Neuron (in vitro differentiated cells): Measurements from ENCODE around the gene CMIP.

ENCODE experiments used
- H2AFZ ChIP-seq: one replicate; pipeline ENCODE4 v1.6.1; 2013; ENCODE audit warnings: low read depth, mild to moderate bottlenecking, inconsistent platforms, low read length, moderate library complexity
- H3K27me3 ChIP-seq: one replicate; pipeline ENCODE4 v1.6.1; 2013; ENCODE audit warnings: low read length; ENCODE audit not compliant: insufficient read depth
- H3K36me3 ChIP-seq: one replicate; pipeline ENCODE4 v1.6.1; 2013; ENCODE audit warnings: low read length; ENCODE audit not compliant: insufficient read depth
- H3K4me1 ChIP-seq: one replicate; pipeline ENCODE4 v1.6.1; 2013; ENCODE audit warnings: low read length; ENCODE audit not compliant: insufficient read depth
- H3K4me3 ChIP-seq: 2 replicates; pipeline ENCODE4 v1.5.1; 2013; ENCODE audit warnings: mild to moderate bottlenecking, low read length, moderate library complexity
- H3K9me3 ChIP-seq: one replicate; pipeline ENCODE4 v1.6.1; 2013; ENCODE audit warnings: low read length

Gene CMIP

DNA sequence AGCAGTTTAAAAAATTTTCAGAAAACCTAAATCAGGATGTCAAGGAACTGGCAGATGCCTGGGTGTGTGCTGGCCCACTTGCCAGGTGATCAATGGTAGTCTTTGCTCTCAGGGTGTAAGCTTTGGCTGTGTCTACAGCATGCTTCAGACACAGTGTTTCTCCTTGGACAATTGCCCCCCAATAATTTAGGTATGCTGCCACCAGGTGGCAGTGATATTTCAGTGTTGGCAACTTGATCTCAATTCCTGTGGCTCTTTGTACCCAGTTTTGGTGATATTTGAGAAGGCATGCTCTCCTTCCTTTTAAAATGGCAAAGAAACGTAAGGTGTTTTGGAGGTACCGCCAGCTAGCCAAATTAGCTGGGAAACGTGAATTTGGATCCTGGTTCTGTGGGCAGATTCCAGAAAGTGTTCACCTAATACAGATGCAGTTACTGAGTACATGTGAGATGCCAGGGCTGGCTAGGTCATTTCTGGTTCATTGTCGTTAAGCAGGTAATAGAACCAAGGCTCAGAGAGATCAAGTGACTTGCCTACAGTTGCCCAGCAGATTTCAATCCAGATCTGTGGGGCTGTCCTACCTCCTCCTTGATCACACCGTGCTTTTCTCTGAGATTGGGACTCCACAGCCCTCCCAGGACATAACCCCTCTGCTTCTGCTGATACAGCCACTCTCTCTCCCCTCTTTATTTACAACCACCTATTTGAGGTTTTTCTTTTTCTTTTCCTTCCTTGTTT lies 178.9 kb downstream of the CMIP start:
- Histone ChIP-seq H3K36me3 (peaks cover 2% of the 10 kb centered on the region), H3K9me3 (no peaks in the 10 kb centered on the region), H2AFZ (no peak overlapping the region), H3K4me1 (no peaks in the 10 kb centered on the region), H3K27me3 (no peaks in the 10 kb centered on the region), H3K4me3 (no peak overlapping the region)

DNA sequence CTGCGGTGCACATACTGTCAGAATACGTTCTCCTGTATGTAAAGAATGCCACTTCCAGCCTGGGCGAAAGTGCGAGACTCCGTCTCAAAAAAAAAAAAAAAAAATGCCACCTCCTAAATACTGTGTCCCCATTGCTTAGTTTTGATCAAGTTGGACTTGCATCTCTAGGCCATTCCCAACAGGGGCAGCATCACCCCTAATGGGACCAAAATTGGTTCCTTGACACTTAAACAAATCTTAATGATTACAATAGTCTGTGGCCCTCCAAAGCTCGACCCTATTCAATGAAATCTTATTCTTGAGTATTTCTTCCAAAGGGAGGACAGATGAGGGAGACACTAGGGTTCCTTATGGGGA lies 179.8 kb downstream of the CMIP start:
- Histone ChIP-seq H3K27me3 (no peaks in the 10 kb centered on the region), H3K9me3 (no peaks in the 10 kb centered on the region), H3K36me3 (peaks cover 2% of the 10 kb centered on the region), H3K4me3 (no peak overlapping the region), H3K4me1 (no peaks in the 10 kb centered on the region), H2AFZ (no peak overlapping the region)

DNA sequence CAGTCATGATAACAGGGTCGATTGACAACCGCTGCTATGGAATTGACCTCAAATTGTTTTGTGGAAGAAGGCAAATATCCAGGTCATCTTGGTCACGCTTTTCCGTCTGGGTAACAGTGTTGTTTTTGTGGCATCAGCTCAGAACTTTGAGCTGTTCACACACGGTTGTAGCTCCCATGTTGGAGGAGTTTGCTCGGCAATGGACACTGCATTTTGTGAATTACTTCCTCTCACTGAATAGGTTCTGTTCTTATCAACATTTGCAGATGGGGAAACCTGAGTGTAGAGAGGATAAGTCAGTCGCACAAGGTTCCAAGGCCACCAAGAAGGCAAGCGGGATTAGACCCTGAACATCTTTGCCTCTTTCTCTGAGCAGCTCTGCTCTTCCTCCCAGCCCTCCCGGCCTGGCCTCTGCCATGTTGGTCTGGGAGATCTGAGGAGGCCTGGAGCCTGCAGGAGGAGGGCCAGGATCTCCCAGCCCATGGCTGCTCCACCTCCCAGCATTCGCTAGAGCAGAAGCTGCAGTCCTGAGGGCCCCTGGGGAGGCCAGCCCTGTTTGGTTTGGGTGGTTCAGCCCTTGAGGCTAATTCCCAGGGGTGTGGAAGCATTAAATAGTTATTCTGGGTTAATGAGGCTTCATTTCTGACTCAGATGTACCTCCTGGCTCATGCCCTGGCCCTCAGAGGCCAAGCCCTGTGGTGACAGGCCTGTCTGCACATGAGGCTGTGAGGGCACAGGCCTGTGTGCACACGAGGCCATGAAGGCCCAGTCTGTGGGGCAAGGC lies 180.3 kb downstream of the CMIP start:
- no peak overlapping the region for H3K4me3 ChIP-seq
- H3K27me3 ChIP-seq, result no peaks in the 10 kb centered on the region
- H2AFZ ChIP-seq, result no peak overlapping the region
- H3K36me3 ChIP-seq, result peaks cover 2% of the 10 kb centered on the region
- no peaks in the 10 kb centered on the region for H3K9me3 ChIP-seq
- no peaks in the 10 kb centered on the region for H3K4me1 ChIP-seq

DNA sequence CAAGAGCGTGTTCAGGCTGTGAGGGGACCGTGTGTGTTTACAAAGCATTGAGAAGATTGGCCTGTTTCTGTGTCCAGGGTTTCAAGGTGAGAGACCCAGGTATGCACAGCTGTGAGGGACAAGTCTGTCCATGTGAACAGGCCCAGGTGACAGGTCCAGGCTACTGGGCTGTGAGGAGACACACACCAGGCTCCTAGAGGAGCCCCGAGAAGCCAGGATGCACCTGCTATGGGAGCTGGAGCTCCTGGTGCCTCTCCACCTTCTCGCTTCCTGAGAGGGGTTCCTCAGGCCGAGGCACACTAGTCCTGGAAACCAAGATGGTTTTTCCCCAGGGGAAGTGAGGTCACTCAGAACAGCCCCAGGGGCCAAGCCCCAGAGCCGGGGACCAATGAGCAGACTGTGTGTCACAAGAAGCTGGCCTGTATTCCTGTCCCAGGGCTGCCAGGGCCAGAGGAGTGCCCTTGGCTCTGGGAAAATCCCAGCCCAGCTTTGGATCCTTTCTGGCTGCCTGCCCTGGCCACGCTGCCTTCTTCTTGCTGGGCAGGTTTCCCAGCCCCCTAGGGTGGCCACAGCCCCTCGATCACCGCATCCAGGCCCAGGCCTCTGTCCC lies 181.0 kb downstream of the CMIP start:
- H3K36me3 ChIP-seq, result peaks cover 2% of the 10 kb centered on the region
- H2AFZ ChIP-seq, result no peak overlapping the region
- no peak overlapping the region for H3K4me3 ChIP-seq
- no peaks in the 10 kb centered on the region for H3K27me3 ChIP-seq
- H3K4me1 ChIP-seq, result peaks cover 7% of the 10 kb centered on the region
- no peaks in the 10 kb centered on the region for H3K9me3 ChIP-seq

- Histone ChIP-seq H3K9me3 (no peaks in the 10 kb centered on the region), H3K27me3 (no peaks in the 10 kb centered on the region), H3K4me1 (peaks cover 12% of the 10 kb centered on the region), H2AFZ (no peak overlapping the region), H3K36me3 (peaks cover 2% of the 10 kb centered on the region), H3K4me3 (no peak overlapping the region)
These were observed 181.6 kb downstream of the CMIP start for GRCh38 chr16:81626181-81626674.

GRCh38 chr16:81627024-81627423 lies 182.4 kb downstream of the CMIP start:
- Histone ChIP-seq H2AFZ (no peak overlapping the region), H3K27me3 (no peaks in the 10 kb centered on the region)

GRCh38 chr16:81627729-81628244 lies 183.2 kb downstream of the CMIP start:
- peaks cover 14% of the 10 kb centered on the region for H3K4me1 ChIP-seq
- H3K4me3 ChIP-seq, result no peak overlapping the region
- no peaks in the 10 kb centered on the region for H3K9me3 ChIP-seq
- H3K27me3 ChIP-seq, result no peaks in the 10 kb centered on the region
- H2AFZ ChIP-seq, result no peak overlapping the region
- H3K36me3 ChIP-seq, result no peaks in the 10 kb centered on the region

More at GRCh38 chr16:81627024-81627423, 182.4 kb downstream of the CMIP start:
- Histone ChIP-seq H3K9me3 (no peaks in the 10 kb centered on the region), H3K4me1 (peaks cover 12% of the 10 kb centered on the region), H3K36me3 (no peaks in the 10 kb centered on the region), H3K4me3 (no peak overlapping the region)

DNA sequence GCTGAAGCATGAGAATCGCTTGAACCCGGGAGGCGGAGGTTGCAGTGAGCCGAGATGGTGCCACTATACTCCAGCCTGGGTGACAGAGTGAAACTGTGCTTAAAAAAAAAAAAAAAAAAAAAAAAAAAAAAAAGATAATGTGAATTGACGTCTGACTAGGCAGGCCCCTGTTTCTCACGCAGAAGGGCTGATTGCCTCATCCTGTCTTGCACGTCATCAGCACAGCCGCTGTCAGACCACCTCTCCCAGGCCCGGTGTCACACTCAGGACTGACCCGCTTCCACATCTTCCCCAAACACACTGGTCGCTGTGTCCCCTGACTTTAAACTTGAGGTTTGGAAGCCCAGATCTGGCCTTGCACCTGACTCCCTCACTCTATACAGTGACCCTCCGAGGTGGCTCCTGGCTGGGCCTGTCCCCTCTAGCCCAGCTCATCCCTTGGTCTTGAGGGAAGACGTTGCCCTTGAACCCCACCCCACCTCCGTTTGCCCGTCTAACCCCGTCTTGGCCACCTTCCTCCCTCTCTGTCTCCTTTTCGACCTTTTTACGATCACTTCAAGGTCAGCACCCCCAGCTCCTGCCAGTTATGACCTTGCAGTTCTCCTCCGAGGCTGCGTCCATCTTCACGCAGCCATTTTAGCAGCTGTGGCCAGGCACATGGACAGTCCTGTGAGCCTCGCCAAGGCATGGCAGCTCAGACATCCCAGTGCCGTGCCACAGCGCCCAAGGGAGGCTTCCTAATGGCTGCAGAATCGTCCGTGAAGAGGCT lies 184.6 kb downstream of the CMIP start:
- H2AFZ ChIP-seq, result no peak overlapping the region
- H3K27me3 ChIP-seq, result no peaks in the 10 kb centered on the region
- no peak overlapping the region for H3K4me3 ChIP-seq
- no peaks in the 10 kb centered on the region for H3K9me3 ChIP-seq
- H3K36me3 ChIP-seq, result no peaks in the 10 kb centered on the region
- H3K4me1 ChIP-seq, result peaks cover 23% of the 10 kb centered on the region

DNA sequence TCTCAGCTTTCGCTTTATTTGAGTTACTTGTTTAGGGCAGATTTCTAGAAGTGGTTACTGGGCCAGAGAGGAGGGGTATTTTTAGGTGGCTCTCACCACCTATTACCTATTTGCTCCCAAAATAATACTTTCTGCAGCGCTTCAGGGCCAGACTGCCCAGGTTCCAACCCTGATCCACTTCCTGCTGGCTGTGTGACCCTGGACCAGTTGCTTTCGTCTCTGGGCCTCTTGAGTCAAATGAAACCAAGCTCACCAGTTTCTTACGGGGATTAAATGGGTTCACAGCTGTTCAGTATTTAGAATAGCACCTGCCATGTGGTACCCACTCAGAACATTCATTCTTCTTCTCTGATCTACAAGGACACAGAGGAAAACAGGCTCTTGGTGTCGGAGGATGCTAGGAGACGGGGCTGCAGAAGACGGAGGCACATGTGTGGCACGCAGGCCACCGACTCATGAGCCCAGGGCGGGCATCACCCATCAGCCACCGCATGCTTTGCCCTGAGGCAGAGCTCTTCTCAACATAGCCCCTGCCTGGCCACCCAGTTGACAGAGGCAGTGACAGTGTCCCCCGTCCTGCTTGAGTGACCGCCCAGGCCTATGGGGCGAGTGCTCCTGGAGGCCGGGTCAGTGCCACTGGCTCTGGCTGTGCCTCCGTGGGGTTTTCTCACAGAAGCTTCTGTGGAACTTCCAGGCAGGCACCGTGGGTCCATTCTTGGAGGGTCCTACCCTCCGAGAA lies 185.5 kb downstream of the CMIP start:
- Histone ChIP-seq H2AFZ (no peak overlapping the region), H3K9me3 (no peaks in the 10 kb centered on the region), H3K27me3 (no peaks in the 10 kb centered on the region), H3K36me3 (no peaks in the 10 kb centered on the region), H3K4me3 (no peak overlapping the region), H3K4me1 (peaks cover 23% of the 10 kb centered on the region)

DNA sequence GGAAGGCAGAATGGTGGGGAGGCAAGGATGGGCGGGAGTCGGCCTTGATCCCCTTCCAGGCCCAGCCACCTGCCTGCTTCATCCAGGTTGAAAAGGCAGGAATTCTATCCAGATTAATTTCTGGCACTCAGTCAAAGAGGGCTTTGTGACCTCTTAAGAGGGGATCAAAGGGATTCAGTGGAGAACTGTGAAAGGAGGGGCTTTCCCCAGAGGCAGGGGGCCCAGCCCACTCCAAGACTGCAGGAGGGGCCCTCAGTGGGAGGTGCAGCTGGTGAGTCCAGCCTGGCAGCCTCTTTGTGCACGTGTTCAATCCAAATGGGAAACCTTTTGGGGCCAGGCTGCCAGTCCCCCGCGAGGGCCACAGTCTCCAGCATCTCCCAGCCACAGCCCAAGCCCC lies 186.0 kb downstream of the CMIP start:
- Histone ChIP-seq H3K4me3 (no peak overlapping the region), H3K27me3 (no peaks in the 10 kb centered on the region), H3K36me3 (no peaks in the 10 kb centered on the region), H3K4me1 (peaks cover 23% of the 10 kb centered on the region), H3K9me3 (no peaks in the 10 kb centered on the region), H2AFZ (no peak overlapping the region)

DNA sequence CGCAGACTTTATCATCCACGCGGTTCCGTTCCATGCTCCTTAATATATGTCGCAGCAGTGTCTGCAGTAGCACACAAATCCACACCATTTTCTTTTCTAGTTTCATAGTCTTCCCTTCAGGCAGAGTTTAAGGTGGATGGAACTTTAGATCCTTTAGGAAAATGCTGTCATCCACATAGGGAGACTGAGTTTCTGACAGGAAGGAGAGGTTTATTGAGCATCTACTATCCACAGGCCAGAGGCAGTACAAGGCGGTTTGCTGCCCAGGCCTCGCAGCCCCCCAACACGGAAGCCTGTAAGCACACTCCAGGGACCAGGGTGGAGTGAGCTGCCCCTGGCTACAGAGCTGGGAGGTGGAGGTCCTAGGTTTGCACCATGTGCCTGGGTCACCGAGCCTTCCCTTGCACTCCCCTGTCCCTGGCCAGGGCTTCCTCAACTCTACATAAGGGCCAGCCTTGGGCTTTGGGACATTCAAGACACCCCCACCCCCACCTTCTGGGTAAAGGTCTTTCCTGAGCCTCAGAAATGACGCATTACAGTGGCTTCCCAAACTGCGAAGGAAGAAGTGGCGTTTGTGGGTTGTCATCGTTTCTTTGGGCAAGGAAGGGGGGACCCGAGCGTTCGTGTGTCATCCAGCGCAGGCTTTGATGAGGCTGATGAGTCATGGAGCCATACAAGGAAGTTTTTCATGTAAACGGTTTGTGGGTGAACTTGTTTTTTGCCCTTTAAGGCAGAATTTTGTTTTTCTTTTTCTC lies 188.0 kb downstream of the CMIP start:
- Histone ChIP-seq H2AFZ (no peak overlapping the region), H3K9me3 (no peaks in the 10 kb centered on the region), H3K36me3 (no peaks in the 10 kb centered on the region), H3K4me1 (peaks cover 23% of the 10 kb centered on the region), H3K27me3 (no peaks in the 10 kb centered on the region), H3K4me3 (no peak overlapping the region)
